Upper lobe of left lung (tissue), 6 donors: ENCODE measurements around the gene RGCC. TPM values are rescaled to one million over a fixed set of nuclear protein-coding genes. Genes with fewer than 3 reads are reported as not detected.
"Not testable (repeated sequence)": the region's sequence is repeated elsewhere in the genome, so short reads cannot be mapped to it uniquely, and the experiment has no call there.

Source experiments
- ATAC-seq, 2 donors: fragments of 200-7000 bp; cut with Tn5 transposase; one replicate each; pipeline ENCODE4 v1.9.1; 2022; ENCODE audit warnings: mild to moderate bottlenecking in 2 of 2, moderate library complexity in 2 of 2; ENCODE audit not compliant: low FRiP score in 2 of 2
- DNase-seq, 2 donors: peaks; one replicate each; pipeline ENCODE4 v3.0.0-alpha.2; 2019 to 2020
- H3K27ac ChIP-seq, 4 donors: fragments of 200-600 bp; sonication (generic); one replicate each; pipeline ENCODE4 v1.5.1; 2016 to 2019
- H3K27me3 ChIP-seq, 4 donors: fragments of 200-600 bp; sonication (generic); one replicate each; pipeline ENCODE4 v1.5.1; 2017 to 2019
- H3K36me3 ChIP-seq, 4 donors: fragments of 200-600 bp; sonication (generic); one replicate each; pipeline ENCODE4 v1.5.1; 2016 to 2019
- H3K4me1 ChIP-seq, 4 donors: fragments of 200-600 bp; sonication (generic); one replicate each; pipeline ENCODE4 v1.5.1; 2018 to 2019
- H3K4me3 ChIP-seq, 4 donors: fragments of 200-600 bp; sonication (generic); one replicate each; pipeline ENCODE4 v1.5.1; 2017 to 2019; ENCODE audit warnings: mild to moderate bottlenecking in 2 of 4, moderate library complexity in 1 of 4
- H3K9me3 ChIP-seq, 4 donors: fragments of 200-600 bp; sonication (generic); one replicate each; pipeline ENCODE4 v1.5.1; 2018 to 2019
- EP300 ChIP-seq, 4 donors: sonication (generic); formaldehyde crosslinking; IDR thresholded peaks; one replicate each; pipeline ENCODE4 v1.5.1; 2017; ENCODE audit warnings: antibody characterized with exemption in 4 of 4, control low read depth in 2 of 4
- POLR2A ChIP-seq, 4 donors: fragments of 450-650 bp; IDR thresholded peaks; one replicate each; pipeline ENCODE4 v1.5.1; 2016 to 2017; ENCODE audit warnings: antibody characterized with exemption in 4 of 4, mild to moderate bottlenecking in 2 of 4
- POLR2AphosphoS5 ChIP-seq, 2 donors: sonication (generic); formaldehyde crosslinking; IDR thresholded peaks; one replicate each; pipeline ENCODE4 v1.5.1; 2017; ENCODE audit warnings: antibody characterized with exemption in 2 of 2
- WGBS, 2 donors: methylation state at CpG; one replicate each; pipeline ENCODE4 v1.1.5; 2017 to 2018; 5-methylcytosine and 5-hydroxymethylcytosine counted together
- total RNA-seq, 6 donors: library from RNA; depleted of rRNA in 4 of 6; stranded (reverse); fragments of >200 nt in 4 of 6; gene quantifications; one replicate each; pipeline versions ENCODE4 v1.1.0 to v1.2.1, GENCODE V29; 2016 to 2021
- TF ChIP-seq, protein P1 (sequence below), 6 experiments: fragments of 450-650 bp in 4 of 6; fragments of 200-600 bp in 2 of 6; sonication (generic) in 2 of 6; IDR thresholded peaks; one replicate each; pipeline ENCODE4 v1.5.1; 2016 to 2019; ENCODE audit warnings: antibody characterized with exemption in 6 of 6
- donor health status: DM: no; HTN: no; CAD: no; lungs with moderate emphysema.
- donor health status: DM: no; HTN: yes; CAD: no; lungs with severe emphysema.

RGCC gene
- total RNA-seq, 6 donors from 2014 or later, result 359 to 1,301 (median 720) TPM

GRCh38 chr13:41502031-41502430 is 44.7 kb downstream of the RGCC start:
- WGBS, 2 donors, result 95 to 97% methylated on average over 5 of the region's 5 CpGs
- Histone ChIP-seq H3K9me3 (no peaks in the 10 kb centered on the region), H3K27me3 (no peaks in the 10 kb centered on the region), H3K27ac (no peak overlapping the region), H3K4me1 (peaks cover 0 to 2% (median 0%) of the 10 kb centered on the region in 4 donors), H3K36me3 (no peaks in the 10 kb centered on the region), H3K4me3 (no peak overlapping the region)
- no peak for ATAC-seq
- no peak for DNase-seq
- TF ChIP-seq EP300 (IDR thresholded peaks at IDR 0.05), result no peak
- no peak for TF ChIP-seq POLR2AphosphoS5 (IDR thresholded peaks at IDR 0.05)
- TF ChIP-seq, protein P1, sequence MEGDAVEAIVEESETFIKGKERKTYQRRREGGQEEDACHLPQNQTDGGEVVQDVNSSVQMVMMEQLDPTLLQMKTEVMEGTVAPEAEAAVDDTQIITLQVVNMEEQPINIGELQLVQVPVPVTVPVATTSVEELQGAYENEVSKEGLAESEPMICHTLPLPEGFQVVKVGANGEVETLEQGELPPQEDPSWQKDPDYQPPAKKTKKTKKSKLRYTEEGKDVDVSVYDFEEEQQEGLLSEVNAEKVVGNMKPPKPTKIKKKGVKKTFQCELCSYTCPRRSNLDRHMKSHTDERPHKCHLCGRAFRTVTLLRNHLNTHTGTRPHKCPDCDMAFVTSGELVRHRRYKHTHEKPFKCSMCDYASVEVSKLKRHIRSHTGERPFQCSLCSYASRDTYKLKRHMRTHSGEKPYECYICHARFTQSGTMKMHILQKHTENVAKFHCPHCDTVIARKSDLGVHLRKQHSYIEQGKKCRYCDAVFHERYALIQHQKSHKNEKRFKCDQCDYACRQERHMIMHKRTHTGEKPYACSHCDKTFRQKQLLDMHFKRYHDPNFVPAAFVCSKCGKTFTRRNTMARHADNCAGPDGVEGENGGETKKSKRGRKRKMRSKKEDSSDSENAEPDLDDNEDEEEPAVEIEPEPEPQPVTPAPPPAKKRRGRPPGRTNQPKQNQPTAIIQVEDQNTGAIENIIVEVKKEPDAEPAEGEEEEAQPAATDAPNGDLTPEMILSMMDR (IDR thresholded peaks at IDR 0.05), result no peak
- no peak for TF ChIP-seq POLR2A (IDR thresholded peaks at IDR 0.05)

- Histone ChIP-seq H3K4me1 (no peaks in the 10 kb centered on the region), H3K36me3 (no peaks in the 10 kb centered on the region), H3K9me3 (no peaks in the 10 kb centered on the region), H3K27ac (no peak overlapping the region), H3K4me3 (no peak overlapping the region), H3K27me3 (no peaks in the 10 kb centered on the region)
- WGBS, 2 donors, result 88 to 91% methylated on average over 9 of the region's 9 CpGs
- no peak for ATAC-seq
- no peak for TF ChIP-seq POLR2AphosphoS5 (IDR thresholded peaks at IDR 0.05)
- TF ChIP-seq, protein P1 (IDR thresholded peaks at IDR 0.05), result no peak
- TF ChIP-seq POLR2A (IDR thresholded peaks at IDR 0.05), result no peak
- TF ChIP-seq EP300 (IDR thresholded peaks at IDR 0.05), result no peak
- no peak for DNase-seq
Measured at GRCh38 chr13:41502673-41503072, 45.3 kb downstream of the RGCC start.

DNA sequence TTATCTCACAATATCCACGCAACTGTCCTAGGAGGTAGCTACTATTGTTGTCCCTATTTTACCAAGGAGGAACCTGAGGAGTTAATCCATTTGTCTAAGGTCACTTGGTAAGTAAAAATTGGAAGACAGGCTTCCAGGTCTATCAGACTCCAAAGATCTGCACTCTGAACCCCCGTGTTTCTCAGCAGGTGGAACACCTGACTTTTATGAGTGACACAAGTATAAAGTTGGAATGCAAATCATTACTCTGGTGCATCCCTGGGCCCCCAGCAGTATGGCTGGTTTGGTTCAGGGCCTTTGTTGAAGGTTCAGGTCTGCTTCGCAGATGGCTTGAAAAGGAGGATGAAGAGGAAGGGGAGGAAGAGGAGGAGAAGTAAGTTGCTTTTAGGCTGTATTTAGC is 46.0 kb downstream of the RGCC start:
- WGBS, 2 donors, result 97 to 100% methylated on average over 3 of the region's 3 CpGs
- DNase-seq (no peak), ATAC-seq (no peak)
- Histone ChIP-seq H3K4me3 (no peak overlapping the region), H3K4me1 (no peaks in the 10 kb centered on the region), H3K27me3 (no peaks in the 10 kb centered on the region), H3K36me3 (no peaks in the 10 kb centered on the region), H3K9me3 (no peaks in the 10 kb centered on the region), H3K27ac (no peak overlapping the region)
- TF ChIP-seq POLR2A (IDR thresholded peaks at IDR 0.05) (no peak), POLR2AphosphoS5 (IDR thresholded peaks at IDR 0.05) (no peak), EP300 (IDR thresholded peaks at IDR 0.05) (no peak)
- TF ChIP-seq, protein P1 (IDR thresholded peaks at IDR 0.05), result no peak

GRCh38 chr13:41504657-41505056 is 47.3 kb downstream of the RGCC start:
- not testable (repeated sequence) for ATAC-seq, H3K36me3 ChIP-seq, H3K4me3 ChIP-seq, H3K27ac ChIP-seq, H3K27me3 ChIP-seq, H3K4me1 ChIP-seq, DNase-seq, H3K9me3 ChIP-seq

DNA sequence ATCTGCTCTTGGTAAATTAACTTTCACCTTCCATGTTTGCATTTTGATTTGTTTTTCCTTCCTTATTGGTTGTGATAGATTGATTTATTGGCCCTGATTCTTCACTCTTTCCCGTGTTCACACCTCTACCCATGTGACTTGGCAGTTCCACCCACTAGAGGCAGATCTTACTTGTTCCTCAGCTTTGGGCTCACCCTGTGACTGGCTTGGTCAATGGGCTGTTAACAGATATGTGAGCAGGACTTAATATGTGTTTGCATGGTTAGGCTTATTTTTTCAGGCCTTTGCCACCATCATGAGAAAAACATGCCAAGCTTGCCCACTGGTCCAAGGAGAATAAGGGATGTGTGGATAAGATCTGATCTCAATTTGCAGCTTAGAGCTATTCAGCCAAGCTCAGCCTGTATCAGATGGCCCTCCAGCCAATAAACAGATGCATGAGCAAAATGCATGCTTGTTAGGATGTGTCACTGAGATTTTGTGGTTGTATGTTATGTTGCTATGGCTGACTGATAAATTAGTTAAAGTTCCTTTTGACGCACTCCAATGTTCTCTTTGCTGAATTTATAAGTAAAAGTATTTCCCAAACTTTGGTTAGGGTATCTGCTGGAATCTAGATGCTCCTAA is 48.0 kb downstream of the RGCC start:
- TF ChIP-seq, protein P1 (IDR thresholded peaks at IDR 0.05), result no peak
- TF ChIP-seq POLR2A (IDR thresholded peaks at IDR 0.05) (no peak), POLR2AphosphoS5 (IDR thresholded peaks at IDR 0.05) (no peak), EP300 (IDR thresholded peaks at IDR 0.05) (no peak)
- Histone ChIP-seq H3K9me3 (no peaks in the 10 kb centered on the region), H3K36me3 (no peaks in the 10 kb centered on the region), H3K4me1 (no peaks in the 10 kb centered on the region), H3K27me3 (no peaks in the 10 kb centered on the region), H3K27ac (no peak overlapping the region), H3K4me3 (no peak overlapping the region)
- ATAC-seq (peak in 1 of 2 donors; percentile 17), DNase-seq (no peak)
- WGBS, 2 donors, result 95 to 96% methylated on average over 2 of the region's 2 CpGs
